Heart left ventricle (tissue), 13 donors: ENCODE measurements around the gene DUSP22.

ENCODE experiments used
- CTCF ChIP-seq, 12 donors: fragments of 200-600 bp; sonication (generic) in 4 of 12; IDR thresholded peaks; one replicate each; pipeline versions ENCODE4 v1.5.0 to v1.8.0; 2018 to 2022; ENCODE audit warnings: antibody characterized with exemption in 12 of 12, mild to moderate bottlenecking in 5 of 12
- POLR2A ChIP-seq, 2 donors: fragments of 450-650 bp; IDR thresholded peaks; one replicate each; pipeline ENCODE4 v1.6.1; 2017; ENCODE audit warnings: antibody characterized with exemption in 2 of 2, mild to moderate bottlenecking in 2 of 2, moderate library complexity in 2 of 2
- donor health status: ischemic (EF 13 %, LVEDD 7.1; RV severe dilation, severe dysfunction).
- donor health status: DM: no; HTN: yes; CAD: no.
- donor health status: DM: no; HTN: no; CAD: no.
- donor health status: ischemic (EF 25% LVEDD 6.9; RV normal size, moderate dysfunction).
- donor health status: ischemic (EF 25% LVEDD 5.7; RV mildly dilated, moderate dysfunction).
- donor health status: ischemic (EF 35%, LVEDD 5.7; RV mildly dilated, moderate dysfunction).
- donor health status: nonischemic (EF 11% LVEDD 7.7; RV severe dilation, severe dysfunction).
- donor health status: DM: yes; HTN: yes; CAD: no.
- donor health status: PGD.
- donor health status: ischemic (EF 29% LVEDD 5.4; RV normal size, mild dysfunction).
- donor health status: nonischemic (EF 23%, LVEDD 6.1; RV moderate dilation, normal function).

- TF ChIP-seq CTCF (IDR thresholded peaks at IDR 0.05) (no peak), POLR2A (IDR thresholded peaks at IDR 0.05) (no peak)
Measured at GRCh38 chr6:384898-385297, 92.6 kb downstream of the DUSP22 start.
